ENCODE measurements around the gene TEKT1. TPM values are rescaled to one million over a fixed set of nuclear protein-coding genes. Genes with fewer than 3 reads are reported as not detected.

The TEKT1 gene
- total and polyA plus RNA-seq, 9 of the 15 experiments (the other 6 are each of a cell fraction or from before 2014, with no cell fraction given) = 0.06 TPM; not detected in 8

DNA sequence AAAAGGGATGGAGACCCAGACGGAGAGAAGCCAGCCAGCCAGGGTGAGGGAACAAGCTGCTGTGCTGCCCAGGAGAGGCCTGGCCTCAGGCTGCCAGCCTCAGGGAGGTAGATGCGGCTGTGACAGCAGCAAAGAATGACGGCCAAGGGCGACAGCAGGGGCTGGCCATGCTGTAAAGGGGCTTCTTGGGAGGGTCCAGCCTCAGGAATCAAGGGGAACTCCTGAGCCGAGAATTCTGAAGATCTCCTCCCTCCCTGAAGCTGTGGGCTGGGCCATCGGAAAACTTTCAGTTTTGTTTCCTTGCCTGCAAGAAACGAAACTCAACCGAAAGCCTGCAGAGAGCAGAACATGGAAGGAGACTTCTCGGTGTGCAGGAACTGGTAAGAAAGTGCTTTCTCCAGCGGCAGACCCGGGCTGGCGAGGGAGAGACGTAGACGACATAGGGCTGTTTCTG lies 75.8 kb downstream of the TEKT1 start, which contains the start of gene XAF1:
Gene XAF1, plus strand, starts transcription at position 316 of the 454 bp plus-strand sequence. Its CDS starts 33 bp downstream, at position 349.
- FAIRE-seq = no peak
- peak within 1 kb of the TSS; percentile 41 for H3K4me2 ChIP-seq (ENCODE audit: insufficient read depth, low read length)
- in situ Hi-C loops (cut with MboI) (no loop called here), intact Hi-C loops (cut with micrococcal nuclease) (loop anchor here (5.0 kb wide), 1 partner anchor 267 kb away; the partner anchor contains the start of gene BCL6B)
- CTCF ChIA-PET (ENCODE audit: low intra/inter-chr PET ratio) = no interaction called here
- H3K27ac ChIP-seq (ENCODE audit: extremely low read depth, low read depth, low read length) = no peak within 1 kb of the TSS
- TF ChIP-seq, protein P1, sequence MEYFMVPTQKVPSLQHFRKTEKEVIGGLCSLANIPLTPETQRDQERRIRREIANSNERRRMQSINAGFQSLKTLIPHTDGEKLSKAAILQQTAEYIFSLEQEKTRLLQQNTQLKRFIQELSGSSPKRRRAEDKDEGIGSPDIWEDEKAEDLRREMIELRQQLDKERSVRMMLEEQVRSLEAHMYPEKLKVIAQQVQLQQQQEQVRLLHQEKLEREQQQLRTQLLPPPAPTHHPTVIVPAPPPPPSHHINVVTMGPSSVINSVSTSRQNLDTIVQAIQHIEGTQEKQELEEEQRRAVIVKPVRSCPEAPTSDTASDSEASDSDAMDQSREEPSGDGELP (CRISPR knock-in tag; IDR thresholded peaks at IDR 0.05; ENCODE audit: borderline replicate concordance) = no peak
- peak within 1 kb of the TSS in 1 of 2 experiments; percentile 14; a peak in 2 of 4 replicates for H3K9ac ChIP-seq (ENCODE audit: insufficient read depth in 1 of 2, low read depth in 2 of 2, low read length in 2 of 2)
- H3K4me3 ChIP-seq = no peak within 1 kb of the TSS
- H3K9me3 ChIP-seq (replicated peaks; ENCODE audit: control insufficient read depth, insufficient read depth, low read depth, low read length) = no peaks in the 10 kb centered on the region
- POLR2A ChIA-PET = no interaction called here
- BruUV-seq (replicated peaks) = no TSS peak
- H3K9me1 ChIP-seq (ENCODE audit: control insufficient read depth, insufficient read depth, low read length) = no peaks in the 10 kb centered on the region
- no peak for DNase-seq (ENCODE audit: extremely low read depth in 1 of 4, low spot score in 3 of 4)
- H4K20me1 ChIP-seq (replicated peaks; ENCODE audit: control insufficient read depth, insufficient read depth, low read length) = no peaks in the 10 kb centered on the region
- H3K79me2 ChIP-seq (ENCODE audit: control insufficient read depth, insufficient read depth, low read length) = no peaks in the 10 kb centered on the region
- ATAC-seq = peak; percentile 45
- peaks cover 0 to 5% of the 10 kb centered on the region in 2 experiments; a peak in 2 of 5 replicates for H3K27me3 ChIP-seq (ENCODE audit: control insufficient read depth in 2 of 2, insufficient read depth in 2 of 2, low read length in 2 of 2)
- peaks cover 3% of the 10 kb centered on the region in 2 experiments; a peak in 3 of 5 replicates for H3K4me1 ChIP-seq (replicated peaks in 1 of 2; ENCODE audit: control insufficient read depth in 2 of 2, insufficient read depth in 2 of 2, low read length in 2 of 2)
- peak within 1 kb of the TSS; percentile 45; the same call in 1 of the 2 replicates for H2AFZ ChIP-seq (ENCODE audit: low read depth, low read length)
- H3K36me3 ChIP-seq (ENCODE audit: control insufficient read depth, insufficient read depth, low read length) = no peaks in the 10 kb centered on the region
- 2% methylated on average over 12 of the region's 14 CpGs for WGBS (ENCODE audit: insufficient coverage, low coverage, missing lambda C conversion rate)

DNA sequence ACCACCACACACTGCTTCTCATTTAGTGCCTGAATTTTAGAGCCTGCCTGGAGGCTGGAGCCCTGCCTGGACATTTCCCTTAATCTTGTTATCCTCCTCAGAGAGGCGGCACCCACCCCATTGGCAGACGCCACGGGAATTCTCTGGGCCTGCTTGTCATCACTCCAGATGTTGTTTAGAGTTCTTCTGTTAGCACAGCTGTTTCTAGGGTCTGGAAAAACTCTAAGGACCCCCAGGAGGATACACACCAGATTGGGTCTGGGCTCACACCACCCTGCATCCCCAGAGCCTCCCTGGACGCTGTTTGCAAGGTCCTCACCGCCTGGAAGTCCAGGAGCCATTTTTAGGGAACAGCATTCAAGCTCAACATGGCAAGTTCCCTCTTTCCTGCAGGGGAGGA lies 76.2 kb downstream of the TEKT1 start:
- Histone ChIP-seq H3K4me1 (replicated peaks in 1 of 2; ENCODE audit: control insufficient read depth in 2 of 2, insufficient read depth in 2 of 2, low read length in 2 of 2) (peaks cover 3% of the 10 kb centered on the region in 2 experiments; a peak in 3 of 5 replicates), H3K27ac (ENCODE audit: extremely low read depth, low read depth, low read length) (no peak overlapping the region), H3K9me3 (replicated peaks; ENCODE audit: control insufficient read depth, insufficient read depth, low read depth, low read length) (no peaks in the 10 kb centered on the region), H3K79me2 (ENCODE audit: control insufficient read depth, insufficient read depth, low read length) (no peaks in the 10 kb centered on the region), H3K27me3 (ENCODE audit: control insufficient read depth in 2 of 2, insufficient read depth in 2 of 2, low read length in 2 of 2) (peaks cover 0 to 1% of the 10 kb centered on the region in 2 experiments; a peak in 2 of 5 replicates), H3K36me3 (ENCODE audit: control insufficient read depth, insufficient read depth, low read length) (no peaks in the 10 kb centered on the region), H3K4me3 (no peak overlapping the region), H2AFZ (ENCODE audit: low read depth, low read length) (peak overlapping the region; percentile 45; the same call in 1 of the 2 replicates), H3K9me1 (ENCODE audit: control insufficient read depth, insufficient read depth, low read length) (no peaks in the 10 kb centered on the region), H4K20me1 (replicated peaks; ENCODE audit: control insufficient read depth, insufficient read depth, low read length) (no peaks in the 10 kb centered on the region), H3K4me2 (ENCODE audit: insufficient read depth, low read length) (peak overlapping the region; percentile 41; the same call in 1 of the 2 replicates), H3K9ac (ENCODE audit: insufficient read depth in 1 of 2, low read depth in 2 of 2, low read length in 2 of 2) (no peak overlapping the region)
- 6% methylated on average over 3 of the region's 5 CpGs for WGBS (ENCODE audit: insufficient coverage, low coverage, missing lambda C conversion rate)
- intact Hi-C loops (cut with micrococcal nuclease) = loop anchor here (5.0 kb wide), 1 partner anchor 267 kb away; the partner anchor contains the start of gene BCL6B
- ATAC-seq (no peak), DNase-seq (ENCODE audit: extremely low read depth in 1 of 4, low spot score in 3 of 4) (no peak), FAIRE-seq (no peak)
- TF ChIP-seq SPI1 (IDR thresholded peaks at IDR 0.05; ENCODE audit: borderline replicate concordance, low read depth, low read length) (0 out of 2 replicates have a peak, but pooled peaks have one; percentile 14), NFIC (IDR thresholded peaks at IDR 0.05) (no peak), ZNF12 (CRISPR knock-in tag; IDR thresholded peaks at IDR 0.05) (no peak), ZNF347 (CRISPR knock-in tag; IDR thresholded peaks at IDR 0.05; ENCODE audit: low read depth) (no peak)
- TF ChIP-seq, protein P2, sequence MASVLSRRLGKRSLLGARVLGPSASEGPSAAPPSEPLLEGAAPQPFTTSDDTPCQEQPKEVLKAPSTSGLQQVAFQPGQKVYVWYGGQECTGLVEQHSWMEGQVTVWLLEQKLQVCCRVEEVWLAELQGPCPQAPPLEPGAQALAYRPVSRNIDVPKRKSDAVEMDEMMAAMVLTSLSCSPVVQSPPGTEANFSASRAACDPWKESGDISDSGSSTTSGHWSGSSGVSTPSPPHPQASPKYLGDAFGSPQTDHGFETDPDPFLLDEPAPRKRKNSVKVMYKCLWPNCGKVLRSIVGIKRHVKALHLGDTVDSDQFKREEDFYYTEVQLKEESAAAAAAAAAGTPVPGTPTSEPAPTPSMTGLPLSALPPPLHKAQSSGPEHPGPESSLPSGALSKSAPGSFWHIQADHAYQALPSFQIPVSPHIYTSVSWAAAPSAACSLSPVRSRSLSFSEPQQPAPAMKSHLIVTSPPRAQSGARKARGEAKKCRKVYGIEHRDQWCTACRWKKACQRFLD (CRISPR knock-in tag; IDR thresholded peaks at IDR 0.05) = no peak
- TF ChIP-seq, protein P3, sequence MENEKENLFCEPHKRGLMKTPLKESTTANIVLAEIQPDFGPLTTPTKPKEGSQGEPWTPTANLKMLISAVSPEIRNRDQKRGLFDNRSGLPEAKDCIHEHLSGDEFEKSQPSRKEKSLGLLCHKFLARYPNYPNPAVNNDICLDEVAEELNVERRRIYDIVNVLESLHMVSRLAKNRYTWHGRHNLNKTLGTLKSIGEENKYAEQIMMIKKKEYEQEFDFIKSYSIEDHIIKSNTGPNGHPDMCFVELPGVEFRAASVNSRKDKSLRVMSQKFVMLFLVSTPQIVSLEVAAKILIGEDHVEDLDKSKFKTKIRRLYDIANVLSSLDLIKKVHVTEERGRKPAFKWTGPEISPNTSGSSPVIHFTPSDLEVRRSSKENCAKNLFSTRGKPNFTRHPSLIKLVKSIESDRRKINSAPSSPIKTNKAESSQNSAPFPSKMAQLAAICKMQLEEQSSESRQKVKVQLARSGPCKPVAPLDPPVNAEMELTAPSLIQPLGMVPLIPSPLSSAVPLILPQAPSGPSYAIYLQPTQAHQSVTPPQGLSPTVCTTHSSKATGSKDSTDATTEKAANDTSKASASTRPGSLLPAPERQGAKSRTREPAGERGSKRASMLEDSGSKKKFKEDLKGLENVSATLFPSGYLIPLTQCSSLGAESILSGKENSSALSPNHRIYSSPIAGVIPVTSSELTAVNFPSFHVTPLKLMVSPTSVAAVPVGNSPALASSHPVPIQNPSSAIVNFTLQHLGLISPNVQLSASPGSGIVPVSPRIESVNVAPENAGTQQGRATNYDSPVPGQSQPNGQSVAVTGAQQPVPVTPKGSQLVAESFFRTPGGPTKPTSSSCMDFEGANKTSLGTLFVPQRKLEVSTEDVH (IDR thresholded peaks at IDR 0.05; ENCODE audit: low read depth, partially characterized antibody) = no peak
- in situ Hi-C loops (cut with MboI) = no loop called here
- BruUV-seq (replicated peaks) = no TSS peak
- ChIA-PET POLR2A (no interaction called here), CTCF (ENCODE audit: low intra/inter-chr PET ratio) (no interaction called here)
